DOHH2 (cell line): Measurements from ENCODE around the gene SARS1.

Experiments used
- CTCF ChIP-seq: fragments of 200-600 bp; sonication (generic); IDR thresholded peaks from one replicate; pipeline ENCODE4 v1.5.1; 2014; ENCODE audit warnings: antibody characterized with exemption, mild to moderate bottlenecking, low read depth, low read length; ENCODE audit not compliant: poor library complexity, severe bottlenecking
- EZH2phosphoT487 ChIP-seq: fragments of 200-600 bp; sonication (generic); IDR thresholded peaks from 2 replicates; pipeline ENCODE4 v1.6.1; 2017; ENCODE audit warnings: borderline replicate concordance, mild to moderate bottlenecking, antibody characterized with exemption, low read length, moderate library complexity, mixed read lengths

GRCh38 chr1:109225711-109226445, 12.2 kb downstream of the SARS1 start:
- TF ChIP-seq CTCF, result no peak
- no peak for TF ChIP-seq EZH2phosphoT487
